Sciatic nerve (tissue), 1 donor: ENCODE measurements around the gene CSNK1G2. TPM values are rescaled to one million over a fixed set of nuclear protein-coding genes. Genes with fewer than 3 reads are reported as not detected.

Experiments used
- total RNA-seq: library from RNA; stranded (reverse); fragmentation: NEBNext Ultra II Directional; extraction: Animal tissue kit (Norgen Biotek cat#: 25700); gene quantifications from one replicate; pipeline ENCODE4 v1.2.1, GENCODE V29; 2021
- donor health status: DM: no; HTN: no; CAD: no.

Gene CSNK1G2
- total RNA-seq, 1 donor from 2014 or later: 51.6 TPM

Other genes starting within 250 kb of the CSNK1G2 start
- not detected for gene ONECUT3, start 187.7 kb upstream of the CSNK1G2 start, total RNA-seq
- 2.3 TPM for gene ATP8B3, start 128.9 kb upstream of the CSNK1G2 start, total RNA-seq
- 34.2 TPM for gene REXO1, start 92.7 kb upstream of the CSNK1G2 start, total RNA-seq
- 20.2 TPM for gene KLF16, start 77.6 kb upstream of the CSNK1G2 start, total RNA-seq
- 78.9 TPM for gene ABHD17A, start 55.7 kb upstream of the CSNK1G2 start, total RNA-seq
- gene ADAT3, start 35.8 kb upstream of the CSNK1G2 start, total RNA-seq: 4.3 TPM
- gene SCAMP4, start 35.8 kb upstream of the CSNK1G2 start, total RNA-seq: 53.5 TPM
- 65.7 TPM for gene BTBD2, start 74.5 kb downstream of the CSNK1G2 start, total RNA-seq
- gene MKNK2, start 110.1 kb downstream of the CSNK1G2 start, total RNA-seq: 140 TPM
- 54.0 TPM for gene MOB3A, start 155.2 kb downstream of the CSNK1G2 start, total RNA-seq
- gene IZUMO4, start 155.7 kb downstream of the CSNK1G2 start, total RNA-seq: 37.8 TPM
- 81.4 TPM for gene AP3D1, start 210.4 kb downstream of the CSNK1G2 start, total RNA-seq
- 26.3 TPM for gene DOT1L, start 222.8 kb downstream of the CSNK1G2 start, total RNA-seq